GM12891 (cell line): ENCODE results near the gene C6orf58.

Source experiments
- POLR2A ChIP-seq: IDR thresholded peaks from 2 replicates; pipeline ENCODE4 v1.6.1; 2011; ENCODE audit warnings: low read depth, low read length, control low read depth
- POLR2AphosphoS5 ChIP-seq: IDR thresholded peaks from 2 replicates; pipeline ENCODE4 v1.6.1; 2011; ENCODE audit warnings: low read depth, low read length, control low read depth

- TF ChIP-seq POLR2A: no peak
- TF ChIP-seq POLR2AphosphoS5: no peak
These were observed 44.0 kb upstream of the C6orf58 start for GRCh38 chr6:127533011-127533410.
